Tibial nerve (tissue), 4 donors: ENCODE results near the gene TRERF1.

ENCODE experiments used
- CTCF ChIP-seq, 5 experiments: fragments of 200-600 bp in 3 of 5; fragments of 450-650 bp in 2 of 5; sonication (generic) in 3 of 5; IDR thresholded peaks; one replicate each; pipeline ENCODE4 v1.5.1; 2016 to 2019; ENCODE audit warnings: antibody characterized with exemption in 5 of 5, mild to moderate bottlenecking in 3 of 5, moderate library complexity in 2 of 5
- EP300 ChIP-seq, 2 donors: sonication (generic); formaldehyde crosslinking; IDR thresholded peaks; one replicate each; pipeline ENCODE4 v1.6.1; 2017; ENCODE audit warnings: antibody characterized with exemption in 2 of 2, mild to moderate bottlenecking in 1 of 2
- POLR2A ChIP-seq, 2 donors: fragments of 450-650 bp; IDR thresholded peaks; one replicate each; pipeline ENCODE4 v1.6.1; 2017; ENCODE audit warnings: antibody characterized with exemption in 2 of 2, mild to moderate bottlenecking in 2 of 2, moderate library complexity in 2 of 2

DNA sequence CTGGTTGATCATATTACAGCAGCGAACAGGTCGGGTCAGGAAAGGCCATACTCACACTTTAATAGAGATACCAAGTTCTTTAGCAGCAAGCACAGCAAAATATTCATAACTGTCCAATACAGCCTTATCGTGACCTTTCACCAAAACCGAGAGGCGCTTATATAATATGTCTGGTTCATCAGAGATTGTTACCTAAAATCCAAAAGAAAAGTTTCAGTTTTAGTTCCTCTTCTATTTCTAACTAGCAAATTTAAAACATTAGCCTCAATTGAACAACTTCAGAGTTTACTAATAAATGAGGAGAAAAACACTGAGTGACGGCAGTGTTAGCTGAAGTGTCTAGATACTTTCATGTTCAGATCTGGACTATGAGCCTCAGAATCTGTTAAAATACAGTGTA, 240.0 kb downstream of the TRERF1 start:
- TF ChIP-seq CTCF (IDR thresholded peaks at IDR 0.05) (no peak), EP300 (IDR thresholded peaks at IDR 0.05) (no peak), POLR2A (IDR thresholded peaks at IDR 0.05) (no peak)
